Hippocampal formation (tissue), 2 donors: ENCODE results near the gene WDR18.

Source experiments
- DNase-seq, 2 donors: peaks; one replicate each; lab custom pipeline; 2025; lab: John Stamatoyannopoulos, UW

WDR18 gene

GRCh38 chr19:991932-992669 is 8.0 kb downstream of the WDR18 start:
- no peak for DNase-seq

DNA sequence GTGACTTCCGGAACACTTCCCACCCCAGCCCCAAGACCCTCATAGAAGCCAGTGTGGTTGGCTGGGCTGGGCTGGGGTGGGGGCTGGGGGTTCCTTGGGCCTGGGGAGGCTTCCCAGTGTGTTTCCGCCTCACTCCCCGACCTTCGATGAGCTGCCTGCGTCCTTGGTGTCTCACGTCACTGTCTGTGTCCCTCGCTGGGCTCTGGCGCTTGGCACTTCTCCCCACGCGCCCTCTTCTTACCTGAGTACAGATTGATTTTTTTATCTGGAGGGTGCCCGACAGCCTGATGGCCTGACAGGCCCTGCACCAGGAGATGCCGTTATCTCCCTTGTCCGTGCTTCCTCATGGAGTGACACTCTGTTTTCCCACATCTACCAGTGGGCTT is 8.5 kb downstream of the WDR18 start:
- no peak for DNase-seq

DNA sequence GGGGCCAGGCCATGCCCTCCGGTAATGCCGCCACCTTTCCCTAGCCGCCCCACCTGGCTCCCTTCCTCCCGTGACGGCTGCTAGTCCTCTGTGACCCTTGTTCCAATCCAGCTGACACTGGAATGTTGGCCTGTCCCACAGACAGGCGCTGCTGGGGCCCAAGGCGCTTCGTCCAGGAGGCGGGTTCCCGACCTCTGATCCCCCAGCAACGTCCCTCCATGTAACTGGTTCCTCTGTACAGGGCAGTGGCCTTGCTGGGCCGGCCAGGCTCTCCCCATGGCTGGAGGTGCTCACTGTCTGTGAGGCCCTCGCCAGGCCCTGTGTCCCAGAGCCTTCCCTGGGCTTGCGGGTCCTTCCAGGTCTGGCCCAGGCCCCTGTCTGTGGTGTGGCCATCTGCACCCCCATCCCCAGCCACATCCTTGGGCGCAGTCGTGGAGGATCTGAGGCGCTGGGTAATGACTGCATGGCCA is 9.3 kb downstream of the WDR18 start:
- DNase-seq = no peak

- DNase-seq = no peak
These were observed 9.8 kb downstream of the WDR18 start for GRCh38 chr19:993831-994393.

DNA sequence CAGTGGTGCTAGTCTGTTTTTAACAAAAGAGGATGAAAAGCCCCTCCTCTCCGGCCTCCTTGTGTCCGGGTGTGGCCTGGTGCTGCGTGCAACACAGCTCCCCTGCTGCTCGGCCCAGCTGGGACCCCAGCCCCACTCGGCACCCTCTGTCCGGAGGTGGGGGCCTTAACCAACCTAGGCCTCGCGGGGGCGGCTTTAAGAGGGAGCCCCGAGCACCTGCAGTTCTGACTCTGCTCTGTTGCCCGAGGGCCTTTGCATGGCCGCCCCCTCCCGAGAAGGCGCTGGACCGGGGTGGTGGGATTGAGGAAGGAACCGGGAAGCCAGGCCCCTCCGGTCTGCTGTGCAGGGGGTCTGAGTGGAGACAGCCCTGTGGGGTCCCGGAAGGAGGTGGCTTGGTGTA is 10.4 kb downstream of the WDR18 start:
- no peak for DNase-seq

DNA sequence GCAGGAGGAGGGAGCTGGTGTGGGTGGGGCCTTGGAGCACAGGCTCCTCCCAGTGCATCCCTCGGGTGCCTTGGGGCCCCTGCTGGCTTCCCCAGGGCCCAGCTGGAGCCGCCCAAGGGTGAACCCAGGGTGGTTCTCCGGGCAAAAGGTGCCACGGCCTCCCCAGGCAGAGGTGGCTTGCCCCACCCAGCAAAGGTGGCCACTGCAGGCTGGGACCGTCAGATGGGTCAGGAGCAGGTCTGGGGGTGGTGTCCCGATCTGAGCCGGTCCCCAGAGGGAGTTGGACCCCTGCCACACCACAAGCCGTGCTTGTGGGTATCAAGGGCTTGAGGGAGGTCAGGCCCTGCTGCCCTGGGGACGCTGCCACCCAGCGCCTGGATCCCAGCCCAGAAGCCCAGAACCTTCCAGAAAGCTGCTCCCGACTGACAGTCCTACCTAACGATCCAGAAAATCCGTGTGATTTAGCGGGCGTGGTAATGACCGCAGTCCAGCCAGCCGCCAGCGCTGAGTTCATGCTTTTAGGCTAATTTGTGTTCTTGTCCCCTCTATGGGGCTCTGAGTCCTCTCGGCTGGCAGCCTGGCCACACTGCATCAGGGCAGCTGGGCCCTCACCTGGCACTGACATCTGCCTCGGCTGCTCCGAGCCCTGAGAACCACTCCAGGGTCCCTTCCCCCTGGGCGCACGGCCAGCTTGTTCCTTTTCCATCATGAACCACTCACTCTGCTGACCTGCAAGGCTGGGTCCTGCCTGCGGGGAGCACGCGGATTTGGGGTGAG is 11.1 kb downstream of the WDR18 start:
- no peak for DNase-seq

DNA sequence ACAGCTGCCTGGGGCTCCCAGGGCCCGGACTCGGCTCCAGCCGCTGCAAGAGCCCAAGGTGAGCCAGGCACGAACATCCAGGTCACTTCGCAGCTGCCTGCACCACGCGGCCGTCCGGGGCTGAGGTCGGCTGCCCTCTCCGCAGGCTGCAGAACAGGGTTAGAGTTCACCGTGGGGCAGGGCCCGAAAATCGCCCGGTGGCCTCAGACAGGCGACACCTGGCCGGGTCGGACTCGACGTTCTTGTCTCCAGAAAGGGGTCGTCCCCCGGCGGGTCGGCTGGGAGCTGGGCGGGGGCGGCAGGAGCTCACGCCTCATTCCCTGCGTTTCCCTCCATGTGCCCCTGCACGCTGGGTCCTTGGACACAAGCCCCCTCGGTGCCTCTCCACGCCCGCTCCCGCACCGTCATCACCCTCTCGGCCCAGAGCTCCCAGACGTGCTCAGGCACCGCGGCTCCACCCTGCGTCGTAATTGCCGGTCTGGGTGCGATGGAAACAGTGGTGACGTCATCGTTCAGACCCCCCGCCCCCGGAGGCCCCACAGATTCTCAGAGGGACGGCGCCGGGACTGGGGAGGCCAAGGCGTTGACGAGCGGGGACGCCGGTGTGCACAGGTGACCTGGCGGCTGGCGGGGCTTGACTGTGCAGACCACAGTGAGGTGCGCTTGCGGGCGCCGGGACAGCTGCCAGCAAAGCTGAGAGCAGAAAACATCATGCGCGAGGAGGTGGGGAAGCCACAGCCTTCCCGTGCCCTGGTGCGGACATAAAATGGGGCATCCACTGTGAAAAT is 12.1 kb downstream of the WDR18 start:
- DNase-seq = no peak

DNA sequence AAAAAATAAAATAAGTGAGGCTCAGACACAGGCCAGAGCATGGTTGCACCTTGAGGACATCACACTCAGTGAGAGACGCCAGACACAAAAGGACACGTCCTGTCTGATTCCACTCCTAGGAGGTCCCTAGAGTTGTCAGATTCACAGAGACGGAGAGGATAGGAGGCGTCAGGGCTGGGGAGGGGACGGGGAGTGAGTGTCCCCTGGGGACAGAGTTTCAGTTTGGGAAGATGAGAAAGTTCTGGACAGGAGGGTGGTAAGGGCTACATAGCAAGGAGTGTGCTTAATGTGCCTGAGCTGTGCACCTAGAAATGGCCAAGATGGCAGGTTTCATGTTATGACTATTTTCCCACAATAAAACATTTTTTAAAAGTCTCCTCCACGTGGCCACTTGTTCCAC is 13.9 kb downstream of the WDR18 start:
- no peak for DNase-seq

DNA sequence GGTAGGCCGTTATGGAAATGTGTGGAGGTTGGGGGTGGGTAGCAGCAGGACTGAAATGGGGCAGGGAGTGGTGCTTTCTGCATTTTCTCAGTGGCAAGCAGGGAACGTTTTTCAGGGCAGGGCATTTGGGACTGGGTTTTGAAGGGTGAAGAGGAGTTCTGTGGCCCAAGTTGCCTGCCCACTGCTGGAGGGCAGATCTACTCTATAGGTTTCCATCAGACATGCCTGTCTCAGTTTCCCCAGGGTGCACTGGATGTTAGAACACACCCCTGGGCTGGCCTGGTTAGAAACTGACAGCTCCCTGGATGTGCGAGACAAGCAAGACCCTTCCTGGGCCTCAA is 15.2 kb downstream of the WDR18 start:
- no peak for DNase-seq

- no peak for DNase-seq
These were observed 15.9 kb downstream of the WDR18 start, which contains the start of gene GRIN3B for GRCh38 chr19:1000095-1000494. TSS of gene GRIN3B (plus strand) at chr19:1000419. CDS start at chr19:1000438, 19 bp downstream.

GRCh38 chr19:1000591-1001537 is 16.7 kb downstream of the WDR18 start:
- DNase-seq = no peak

- no peak for DNase-seq
These were observed 17.5 kb downstream of the WDR18 start for GRCh38 chr19:1001538-1002166.

GRCh38 chr19:1002600-1002999 is 18.5 kb downstream of the WDR18 start:
- no peak for DNase-seq

DNA sequence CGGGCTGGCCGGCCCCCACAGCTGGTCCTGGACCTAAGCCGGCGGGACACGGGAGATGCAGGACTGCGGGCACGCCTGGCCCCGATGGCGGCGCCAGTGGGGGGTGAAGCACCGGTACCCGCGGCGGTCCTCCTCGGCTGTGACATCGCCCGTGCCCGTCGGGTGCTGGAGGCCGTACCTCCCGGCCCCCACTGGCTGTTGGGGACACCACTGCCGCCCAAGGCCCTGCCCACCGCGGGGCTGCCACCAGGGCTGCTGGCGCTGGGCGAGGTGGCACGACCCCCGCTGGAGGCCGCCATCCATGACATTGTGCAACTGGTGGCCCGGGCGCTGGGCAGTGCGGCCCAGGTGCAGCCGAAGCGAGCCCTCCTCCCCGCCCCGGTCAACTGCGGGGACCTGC is 19.1 kb downstream of the WDR18 start:
- no peak for DNase-seq

GRCh38 chr19:1004204-1004802 is 20.2 kb downstream of the WDR18 start:
- no peak for DNase-seq

DNA sequence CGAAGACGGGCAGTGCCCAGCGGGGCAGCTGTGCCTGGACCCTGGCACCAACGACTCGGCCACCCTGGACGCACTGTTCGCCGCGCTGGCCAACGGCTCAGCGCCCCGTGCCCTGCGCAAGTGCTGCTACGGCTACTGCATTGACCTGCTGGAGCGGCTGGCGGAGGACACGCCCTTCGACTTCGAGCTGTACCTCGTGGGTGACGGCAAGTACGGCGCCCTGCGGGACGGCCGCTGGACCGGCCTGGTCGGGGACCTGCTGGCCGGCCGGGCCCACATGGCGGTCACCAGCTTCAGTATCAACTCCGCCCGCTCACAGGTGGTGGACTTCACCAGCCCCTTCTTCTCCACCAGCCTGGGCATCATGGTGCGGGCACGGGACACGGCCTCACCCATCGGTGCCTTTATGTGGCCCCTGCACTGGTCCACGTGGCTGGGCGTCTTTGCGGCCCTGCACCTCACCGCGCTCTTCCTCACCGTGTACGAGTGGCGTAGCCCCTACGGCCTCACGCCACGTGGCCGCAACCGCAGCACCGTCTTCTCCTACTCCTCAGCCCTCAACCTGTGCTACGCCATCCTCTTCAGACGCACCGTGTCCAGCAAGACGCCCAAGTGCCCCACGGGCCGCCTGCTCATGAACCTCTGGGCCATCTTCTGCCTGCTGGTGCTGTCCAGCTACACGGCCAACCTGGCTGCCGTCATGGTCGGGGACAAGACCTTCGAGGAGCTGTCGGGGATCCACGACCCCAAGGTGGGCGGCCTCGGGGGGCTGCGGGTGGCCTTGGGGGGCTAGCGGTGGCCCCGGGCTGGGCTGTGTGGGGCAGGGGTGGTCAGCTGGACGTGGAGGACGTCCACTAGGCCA is 20.9 kb downstream of the WDR18 start:
- no peak for DNase-seq

DNA sequence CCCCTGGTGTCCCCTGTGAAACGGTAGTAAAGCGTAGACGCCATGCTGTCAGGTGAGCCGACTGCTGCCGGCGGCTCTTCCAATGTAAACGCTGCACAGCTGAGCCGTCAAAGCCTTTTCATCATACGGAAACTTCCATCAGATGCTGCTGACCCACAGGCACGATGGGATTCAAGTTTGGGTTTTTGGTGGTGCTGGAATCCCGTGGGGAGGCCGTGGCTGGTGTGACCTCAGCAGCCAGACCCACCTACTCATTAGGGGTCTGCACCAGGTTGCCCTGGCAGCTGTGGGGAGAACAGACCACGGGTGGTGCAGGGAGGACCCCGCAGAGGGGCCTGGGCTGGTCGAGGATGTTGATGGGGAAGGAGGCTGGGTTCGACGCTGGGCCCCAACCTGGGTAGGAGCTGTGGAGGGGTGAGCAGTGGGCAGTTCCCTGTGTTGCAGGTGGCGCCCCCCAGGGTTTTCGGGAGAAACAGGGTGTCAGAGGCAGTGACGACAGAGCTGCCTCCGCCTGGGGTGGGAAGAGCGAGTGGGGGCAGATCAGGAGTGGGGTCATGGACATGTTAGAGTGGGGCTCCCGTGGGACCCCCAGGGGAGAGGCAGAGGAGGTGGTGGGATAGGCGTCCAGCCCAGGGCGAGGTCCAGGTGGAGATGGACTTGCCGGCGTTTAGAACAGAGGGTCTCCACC is 22.7 kb downstream of the WDR18 start:
- no peak for DNase-seq

DNA sequence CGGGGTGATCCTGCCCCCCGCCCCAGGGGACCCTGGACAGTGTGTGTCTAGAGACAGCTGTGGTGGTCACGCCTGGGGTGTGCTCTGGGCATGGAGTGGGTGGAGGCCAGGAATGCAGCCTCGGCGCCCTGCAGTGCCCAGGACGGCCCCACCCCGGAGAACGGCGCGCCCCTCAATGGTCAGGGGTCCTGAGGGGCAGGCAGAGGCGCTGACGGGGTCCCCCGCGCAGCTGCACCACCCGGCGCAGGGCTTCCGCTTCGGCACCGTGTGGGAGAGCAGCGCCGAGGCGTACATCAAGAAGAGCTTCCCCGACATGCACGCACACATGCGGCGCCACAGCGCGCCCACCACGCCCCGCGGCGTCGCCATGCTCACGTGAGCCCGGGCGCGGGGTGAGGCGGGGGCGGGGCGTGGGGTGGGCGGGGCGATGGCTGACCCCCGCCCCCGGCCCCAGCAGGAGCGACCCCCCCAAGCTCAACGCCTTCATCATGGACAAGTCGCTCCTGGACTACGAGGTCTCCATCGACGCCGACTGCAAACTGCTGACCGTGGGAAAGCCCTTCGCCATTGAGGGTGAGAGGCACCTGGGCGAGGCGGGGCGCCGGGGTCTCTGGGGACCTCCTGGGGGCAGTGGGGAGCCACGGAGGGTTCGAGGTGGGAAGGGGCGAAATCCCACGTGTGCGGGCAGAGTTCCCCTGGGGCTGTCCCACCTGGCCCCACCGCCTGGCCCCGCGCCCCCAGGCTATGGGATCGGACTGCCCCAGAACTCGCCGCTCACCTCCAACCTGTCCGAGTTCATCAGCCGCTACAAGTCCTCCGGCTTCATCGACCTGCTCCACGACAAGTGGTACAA is 23.5 kb downstream of the WDR18 start:
- DNase-seq = no peak
